Ishikawa (cell line): ENCODE results near the gene DSCAML1.

Experiments
- CEBPB ChIP-seq: IDR thresholded peaks from 2 replicates; pipeline ENCODE4 v1.6.1; 2012
- FOXM1 ChIP-seq: IDR thresholded peaks from 2 replicates; pipeline ENCODE4 v1.6.1; 2012; ENCODE audit warnings: low read depth, borderline replicate concordance
- TCF12 ChIP-seq: IDR thresholded peaks from 2 replicates; pipeline ENCODE4 v1.6.1; 2012; ENCODE audit warnings: low read depth
- TEAD4 ChIP-seq: IDR thresholded peaks from 2 replicates; pipeline ENCODE4 v1.6.1; 2012
- TF ChIP-seq, protein P1 (sequence below): IDR thresholded peaks from 2 replicates; pipeline ENCODE4 v1.6.1; 2012; ENCODE audit warnings: low read depth, mild to moderate bottlenecking

- TF ChIP-seq TCF12 (no peak), TEAD4 (no peak), FOXM1 (no peak), CEBPB (no peak)
- TF ChIP-seq, protein P1, sequence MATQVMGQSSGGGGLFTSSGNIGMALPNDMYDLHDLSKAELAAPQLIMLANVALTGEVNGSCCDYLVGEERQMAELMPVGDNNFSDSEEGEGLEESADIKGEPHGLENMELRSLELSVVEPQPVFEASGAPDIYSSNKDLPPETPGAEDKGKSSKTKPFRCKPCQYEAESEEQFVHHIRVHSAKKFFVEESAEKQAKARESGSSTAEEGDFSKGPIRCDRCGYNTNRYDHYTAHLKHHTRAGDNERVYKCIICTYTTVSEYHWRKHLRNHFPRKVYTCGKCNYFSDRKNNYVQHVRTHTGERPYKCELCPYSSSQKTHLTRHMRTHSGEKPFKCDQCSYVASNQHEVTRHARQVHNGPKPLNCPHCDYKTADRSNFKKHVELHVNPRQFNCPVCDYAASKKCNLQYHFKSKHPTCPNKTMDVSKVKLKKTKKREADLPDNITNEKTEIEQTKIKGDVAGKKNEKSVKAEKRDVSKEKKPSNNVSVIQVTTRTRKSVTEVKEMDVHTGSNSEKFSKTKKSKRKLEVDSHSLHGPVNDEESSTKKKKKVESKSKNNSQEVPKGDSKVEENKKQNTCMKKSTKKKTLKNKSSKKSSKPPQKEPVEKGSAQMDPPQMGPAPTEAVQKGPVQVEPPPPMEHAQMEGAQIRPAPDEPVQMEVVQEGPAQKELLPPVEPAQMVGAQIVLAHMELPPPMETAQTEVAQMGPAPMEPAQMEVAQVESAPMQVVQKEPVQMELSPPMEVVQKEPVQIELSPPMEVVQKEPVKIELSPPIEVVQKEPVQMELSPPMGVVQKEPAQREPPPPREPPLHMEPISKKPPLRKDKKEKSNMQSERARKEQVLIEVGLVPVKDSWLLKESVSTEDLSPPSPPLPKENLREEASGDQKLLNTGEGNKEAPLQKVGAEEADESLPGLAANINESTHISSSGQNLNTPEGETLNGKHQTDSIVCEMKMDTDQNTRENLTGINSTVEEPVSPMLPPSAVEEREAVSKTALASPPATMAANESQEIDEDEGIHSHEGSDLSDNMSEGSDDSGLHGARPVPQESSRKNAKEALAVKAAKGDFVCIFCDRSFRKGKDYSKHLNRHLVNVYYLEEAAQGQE, result no peak
Observed at GRCh38 chr11:117538263-117539135, 258.5 kb downstream of the DSCAML1 start.
